ENCODE data around the gene TCEAL3. TPM values are rescaled to one million over a fixed set of nuclear protein-coding genes. Genes with fewer than 3 reads are reported as not detected.
A peak's percentile ranks its signal among the peaks of the same experiment; 100 is the strongest.
"Not testable (repeated sequence)": the region's sequence is repeated elsewhere in the genome, so short reads cannot be mapped to it uniquely, and the experiment has no call there.

The TCEAL3 gene
- polyA plus RNA-seq, 2 of the 4 experiments (the other 2 are of a cell fraction): 6.6 to 23.9 TPM

DNA sequence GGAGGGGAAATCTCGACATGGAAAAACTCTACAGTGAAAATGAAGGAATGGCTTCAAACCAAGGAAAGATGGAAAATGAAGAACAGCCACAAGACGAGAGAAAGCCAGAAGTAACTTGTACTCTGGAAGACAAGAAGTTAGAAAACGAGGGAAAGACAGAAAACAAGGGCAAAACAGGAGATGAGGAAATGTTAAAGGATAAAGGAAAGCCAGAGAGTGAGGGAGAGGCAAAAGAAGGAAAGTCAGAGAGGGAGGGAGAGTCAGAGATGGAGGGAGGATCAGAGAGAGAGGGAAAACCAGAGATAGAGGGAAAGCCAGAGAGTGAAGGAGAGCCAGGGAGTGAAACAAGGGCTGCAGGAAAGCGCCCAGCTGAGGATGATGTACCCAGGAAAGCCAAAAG, 21.1 kb upstream of the TCEAL3 start:
- Histone ChIP-seq H3K27ac (peak overlapping the region; percentile 89 to 99; a peak in 5 of 6 replicates), H3K4me2 (peak overlapping the region; percentile 70), H3K9me3 (peaks cover 11% of the 10 kb centered on the region; the same call in 1 of the 3 replicates), H3K4me1 (peaks cover 7% of the 10 kb centered on the region; the same call in 2 of the 3 replicates), H3K4me3 (peak overlapping the region; percentile 93)
- ChIA-PET CTCF (no interaction called here), POLR2A (no interaction called here)
- WGBS (ENCODE audit: missing lambda C conversion rate): 72% methylated on average over 4 of the region's 4 CpGs
- TF ChIP-seq FOSB (CRISPR knock-in tag; IDR thresholded peaks at IDR 0.05) (no peak), RAD21 (conservative IDR thresholded peaks at IDR 0.05 in 1 of 2, IDR thresholded peaks at IDR 0.05 in 1 of 2) (no peak), POLR2AphosphoS2 (conservative IDR thresholded peaks at IDR 0.05; ENCODE audit: low read length) (no peak), MAZ (IDR thresholded peaks at IDR 0.05; ENCODE audit: borderline replicate concordance, low read depth, low read length) (no peak), CBX2 (IDR thresholded peaks at IDR 0.05; ENCODE audit: borderline replicate concordance, low read depth) (no peak), RARB (CRISPR knock-in tag; IDR thresholded peaks at IDR 0.05) (no peak), RNF2 (IDR thresholded peaks at IDR 0.05; ENCODE audit: borderline replicate concordance, low read depth) (no peak), NR3C1 (IDR thresholded peaks at IDR 0.05) (no peak), GATA3 (IDR thresholded peaks at IDR 0.05; ENCODE audit: borderline replicate concordance) (no peak)
- TF ChIP-seq, protein P1, sequence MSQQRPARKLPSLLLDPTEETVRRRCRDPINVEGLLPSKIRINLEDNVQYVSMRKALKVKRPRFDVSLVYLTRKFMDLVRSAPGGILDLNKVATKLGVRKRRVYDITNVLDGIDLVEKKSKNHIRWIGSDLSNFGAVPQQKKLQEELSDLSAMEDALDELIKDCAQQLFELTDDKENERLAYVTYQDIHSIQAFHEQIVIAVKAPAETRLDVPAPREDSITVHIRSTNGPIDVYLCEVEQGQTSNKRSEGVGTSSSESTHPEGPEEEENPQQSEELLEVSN (IDR thresholded peaks at IDR 0.05; ENCODE audit: borderline replicate concordance, low read depth): no peak
- ATAC-seq: no peak
- no peak for DNase-seq (ENCODE audit: low read depth in 1 of 2, low spot score in 1 of 2)
- no peak for FAIRE-seq

DNA sequence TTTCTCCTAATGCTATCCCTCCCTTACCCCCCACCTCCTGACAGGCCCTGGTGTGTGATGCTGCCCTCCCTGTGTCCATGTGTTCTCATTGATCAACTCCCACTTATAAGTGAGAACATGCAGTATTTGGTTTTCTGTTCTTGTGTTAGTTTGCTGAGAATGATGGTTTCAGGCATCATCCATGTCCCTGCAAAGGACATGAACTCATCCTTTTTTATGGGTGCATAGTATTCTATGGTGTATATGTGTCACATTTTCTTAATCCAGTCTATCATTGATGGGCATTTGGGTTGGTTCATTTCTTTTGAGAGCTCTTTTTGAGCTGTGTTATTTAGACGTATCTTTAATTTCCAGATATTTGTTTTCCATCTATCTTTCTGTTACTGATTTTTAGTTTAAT, 15.5 kb upstream of the TCEAL3 start:
- DNase-seq (ENCODE audit: low read depth in 1 of 2, low spot score in 1 of 2); FAIRE-seq; ATAC-seq; H3K27ac ChIP-seq; H3K9me3 ChIP-seq; POLR2A ChIA-PET; H3K4me3 ChIP-seq; CTCF ChIA-PET; H3K4me1 ChIP-seq; H3K4me2 ChIP-seq: not testable (repeated sequence)
- WGBS (ENCODE audit: missing lambda C conversion rate): 97% methylated on average over 1 of the region's 1 CpG

DNA sequence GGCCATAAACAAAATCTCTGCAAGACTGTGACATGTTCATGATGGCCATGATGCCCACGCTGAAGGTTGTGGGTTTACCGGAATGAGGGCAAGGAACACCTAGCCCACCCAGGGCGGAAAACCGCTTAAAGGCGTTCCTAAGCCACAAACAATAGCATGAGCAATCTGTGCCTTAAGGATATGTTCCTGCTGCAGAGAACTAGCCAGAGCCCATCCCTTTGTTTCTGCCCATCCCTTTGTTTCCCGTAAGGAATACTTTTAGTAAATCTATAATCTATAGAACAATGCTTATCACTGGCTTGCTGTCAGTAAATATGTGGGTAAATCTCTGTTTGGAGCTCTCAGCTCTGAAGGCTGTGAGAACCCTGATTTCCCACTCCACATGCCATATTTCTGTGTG, 12.6 kb upstream of the TCEAL3 start:
- POLR2A ChIA-PET; ATAC-seq; H3K4me1 ChIP-seq; FAIRE-seq; H3K4me3 ChIP-seq; DNase-seq (ENCODE audit: low read depth in 1 of 2, low spot score in 1 of 2); H3K9me3 ChIP-seq; H3K27ac ChIP-seq; H3K4me2 ChIP-seq: not testable (repeated sequence)
- CTCF ChIA-PET: interaction anchor here (2.4 kb wide), 1 partner anchor 35 kb away, joined by 7 read pairs; no protein-coding TSS in a partner anchor
- WGBS (ENCODE audit: missing lambda C conversion rate): 97% methylated on average over 6 of the region's 6 CpGs

DNA sequence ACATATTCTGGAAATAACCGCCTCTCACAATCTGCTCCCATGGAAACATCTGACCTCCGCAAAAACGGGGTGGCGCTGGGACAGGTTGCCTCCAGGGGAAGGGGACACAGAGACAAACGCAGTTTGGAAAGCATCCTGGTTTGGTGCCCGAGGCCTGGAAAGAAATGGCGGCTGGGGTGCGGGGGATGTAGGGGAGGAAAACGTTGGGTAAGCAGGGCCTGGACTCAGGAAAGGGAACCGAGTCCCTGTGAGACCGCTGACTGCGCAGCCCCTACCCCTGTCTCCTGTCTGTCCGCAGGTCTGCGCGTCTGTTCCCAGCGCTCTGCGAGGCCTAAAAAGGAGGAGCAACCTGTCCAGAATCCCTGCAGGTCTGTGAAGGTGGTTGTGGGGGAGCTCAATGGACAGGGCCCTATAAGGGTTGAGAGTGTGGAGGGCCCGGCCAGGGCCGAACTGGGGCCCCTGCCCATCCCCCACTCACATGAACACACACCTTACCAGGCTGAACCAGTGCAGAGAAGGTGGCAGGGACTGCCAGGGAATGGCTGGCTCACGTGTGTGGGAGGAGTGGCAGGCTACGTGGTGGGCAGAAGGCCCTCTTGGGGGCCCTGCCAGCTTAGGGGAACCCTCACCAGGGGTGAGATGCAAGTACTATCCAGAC, 672 bp downstream of the TCEAL3 start:
- FAIRE-seq (no peak), DNase-seq (ENCODE audit: low read depth in 1 of 2, low spot score in 1 of 2) (no peak), ATAC-seq (peak; percentile 11 to 22; a peak in 4 of 6 replicates)
- 0 out of 3 replicates have a peak, but pooled peaks cover 4% of the 10 kb centered on the region for H3K4me1 ChIP-seq
- H3K27ac ChIP-seq: peak overlapping the region; percentile 80 to 89
- POLR2A ChIA-PET: interaction anchor here (1.0 kb wide), 1 partner anchor 22 kb away, joined by 5 read pairs; no protein-coding TSS in a partner anchor
- WGBS (ENCODE audit: missing lambda C conversion rate): 76% methylated on average over 19 of the region's 21 CpGs
- no peak for TF ChIP-seq CBX2 (IDR thresholded peaks at IDR 0.05; ENCODE audit: borderline replicate concordance, low read depth)
- no peak for TF ChIP-seq NFE2L2 (conservative IDR thresholded peaks at IDR 0.05; ENCODE audit: low read length)
- TF ChIP-seq MAZ (IDR thresholded peaks at IDR 0.05; ENCODE audit: borderline replicate concordance, low read depth, low read length): no peak
- TF ChIP-seq PHF8 (IDR thresholded peaks at IDR 0.05; ENCODE audit: borderline replicate concordance, low read depth): 0 out of 2 replicates have a peak, but pooled peaks have one; percentile 7
- no peak for TF ChIP-seq CHD2 (IDR thresholded peaks at IDR 0.05; ENCODE audit: low read length, partially characterized antibody)
- TF ChIP-seq ZC3H11A (IDR thresholded peaks at IDR 0.05): no peak
- peak overlapping the region; percentile 88 for H3K4me3 ChIP-seq
- CTCF ChIA-PET: no interaction called here
- H3K9me3 ChIP-seq: no peaks in the 10 kb centered on the region
- peak overlapping the region; percentile 90 for H3K4me2 ChIP-seq

DNA sequence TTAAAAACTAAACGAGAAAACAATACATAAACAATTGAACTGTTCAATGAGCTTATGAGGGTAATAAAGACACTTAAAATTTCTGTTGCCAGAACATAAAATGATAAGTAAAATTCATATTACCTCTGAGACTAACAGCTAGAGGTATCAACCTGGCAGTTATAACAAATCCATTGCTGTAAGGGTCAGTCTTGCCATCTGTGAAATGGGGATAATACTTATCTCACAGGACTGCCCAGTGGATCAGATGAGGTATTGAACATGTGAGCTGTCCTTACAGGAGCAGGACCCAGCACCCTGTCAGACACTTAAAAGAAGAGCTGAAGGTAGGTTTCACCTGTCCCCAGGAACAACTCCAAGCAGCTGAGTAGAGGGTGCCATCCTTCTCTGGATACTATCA, 2.5 kb downstream of the TCEAL3 start:
- H3K4me2 ChIP-seq: no peak overlapping the region
- CTCF ChIA-PET: interaction anchor here (1.0 kb wide), 1 partner anchor 20 kb away, joined by 5 read pairs; no protein-coding TSS in a partner anchor
- H3K4me3 ChIP-seq: no peak overlapping the region
- FAIRE-seq: peak; percentile 13
- H3K27ac ChIP-seq: no peak overlapping the region
- no peak for DNase-seq (ENCODE audit: low read depth in 1 of 2, low spot score in 1 of 2)
- H3K4me1 ChIP-seq: peaks cover 10% of the 10 kb centered on the region; the same call in 1 of the 3 replicates
- POLR2A ChIA-PET: no interaction called here
- ATAC-seq: no peak
- 90% methylated on average over 1 of the region's 1 CpG for WGBS (ENCODE audit: missing lambda C conversion rate)
- H3K9me3 ChIP-seq: no peaks in the 10 kb centered on the region
- no peak for TF ChIP-seq EHMT2 (IDR thresholded peaks at IDR 0.05; ENCODE audit: low read depth)
- TF ChIP-seq HDAC2 (IDR thresholded peaks at IDR 0.05): no peak
- no peak for TF ChIP-seq TP53 (CRISPR knock-in tag; IDR thresholded peaks at IDR 0.05)
- TF ChIP-seq TFCP2L1 (CRISPR knock-in tag; IDR thresholded peaks at IDR 0.05): no peak
- TF ChIP-seq, protein P2, sequence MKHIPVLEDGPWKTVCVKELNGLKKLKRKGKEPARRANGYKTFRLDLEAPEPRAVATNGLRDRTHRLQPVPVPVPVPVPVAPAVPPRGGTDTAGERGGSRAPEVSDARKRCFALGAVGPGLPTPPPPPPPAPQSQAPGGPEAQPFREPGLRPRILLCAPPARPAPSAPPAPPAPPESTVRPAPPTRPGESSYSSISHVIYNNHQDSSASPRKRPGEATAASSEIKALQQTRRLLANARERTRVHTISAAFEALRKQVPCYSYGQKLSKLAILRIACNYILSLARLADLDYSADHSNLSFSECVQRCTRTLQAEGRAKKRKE (CRISPR knock-in tag; IDR thresholded peaks at IDR 0.05; ENCODE audit: low read depth): no peak
- TF ChIP-seq CEBPB (IDR thresholded peaks at IDR 0.05): no peak
- TF ChIP-seq, protein P3, sequence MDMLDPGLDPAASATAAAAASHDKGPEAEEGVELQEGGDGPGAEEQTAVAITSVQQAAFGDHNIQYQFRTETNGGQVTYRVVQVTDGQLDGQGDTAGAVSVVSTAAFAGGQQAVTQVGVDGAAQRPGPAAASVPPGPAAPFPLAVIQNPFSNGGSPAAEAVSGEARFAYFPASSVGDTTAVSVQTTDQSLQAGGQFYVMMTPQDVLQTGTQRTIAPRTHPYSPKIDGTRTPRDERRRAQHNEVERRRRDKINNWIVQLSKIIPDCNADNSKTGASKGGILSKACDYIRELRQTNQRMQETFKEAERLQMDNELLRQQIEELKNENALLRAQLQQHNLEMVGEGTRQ (IDR thresholded peaks at IDR 0.05): no peak
- no peak for TF ChIP-seq RAD21 (conservative IDR thresholded peaks at IDR 0.05 in 1 of 2, IDR thresholded peaks at IDR 0.05 in 1 of 2)
- TF ChIP-seq MYC (IDR thresholded peaks at IDR 0.05; ENCODE audit: borderline replicate concordance, low read length): no peak
- TF ChIP-seq KDM5A (IDR thresholded peaks at IDR 0.05): no peak
- TF ChIP-seq JUNB (IDR thresholded peaks at IDR 0.05): no peak
- no peak for TF ChIP-seq MAFK (IDR thresholded peaks at IDR 0.05; ENCODE audit: partially characterized antibody)
- no peak for TF ChIP-seq POLR2AphosphoS2 (conservative IDR thresholded peaks at IDR 0.05; ENCODE audit: low read length)
- no peak for TF ChIP-seq ZNF302 (CRISPR knock-in tag; IDR thresholded peaks at IDR 0.05)
